HG03520 (cell line): ENCODE measurements around the gene ZNF506.
"Not testable (repeated sequence)": the region's sequence is repeated elsewhere in the genome, so short reads cannot be mapped to it uniquely, and the experiment has no call there.

ENCODE experiments used
- ATAC-seq: cut with Tn5 transposase; IDR thresholded peaks from one replicate; pipeline ENCODE4 v1.9.1; 2021; ENCODE audit warnings: mild to moderate bottlenecking, moderate library complexity; ENCODE audit not compliant: unreplicated experiment

Gene ZNF506

DNA sequence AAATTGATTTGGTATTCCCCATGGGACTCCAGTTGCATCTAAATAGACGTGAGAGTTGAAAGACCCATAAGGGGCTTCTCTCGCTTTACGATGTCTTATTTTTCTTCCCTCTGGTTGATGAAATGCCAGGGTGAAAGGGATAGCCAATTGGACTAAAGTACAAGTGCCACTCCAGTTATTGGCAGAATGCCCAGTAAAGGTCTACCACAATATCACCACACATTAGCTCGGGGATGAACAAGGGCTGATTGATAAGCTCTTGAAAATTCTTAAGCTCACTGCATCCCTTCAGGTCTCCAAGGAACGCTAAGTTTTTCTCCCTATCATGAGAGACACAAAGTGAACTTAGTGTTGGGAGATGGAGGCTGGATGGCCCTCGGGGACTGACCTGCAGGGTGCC lies 39.8 kb downstream of the ZNF506 start:
- ATAC-seq, result not testable (repeated sequence)

DNA sequence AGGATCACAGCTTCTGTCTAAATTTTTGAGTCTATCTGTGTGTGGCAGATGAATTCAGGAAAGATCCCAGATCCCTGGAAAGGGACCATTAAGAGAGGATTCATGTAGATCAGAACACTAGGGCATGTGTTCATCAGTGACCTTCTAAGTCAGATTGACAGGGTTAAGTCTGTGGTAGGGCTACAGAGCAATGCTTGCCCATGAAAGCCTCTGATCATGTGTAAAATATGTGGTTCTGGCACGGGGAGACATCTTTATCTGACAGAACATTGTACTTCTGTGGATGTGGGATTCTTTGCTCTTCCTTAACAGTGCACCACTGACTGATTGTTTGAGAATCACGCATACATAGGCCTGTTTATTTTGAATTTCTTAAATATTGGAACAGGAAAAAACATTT lies 42.9 kb downstream of the ZNF506 start:
- ATAC-seq, result no peak

DNA sequence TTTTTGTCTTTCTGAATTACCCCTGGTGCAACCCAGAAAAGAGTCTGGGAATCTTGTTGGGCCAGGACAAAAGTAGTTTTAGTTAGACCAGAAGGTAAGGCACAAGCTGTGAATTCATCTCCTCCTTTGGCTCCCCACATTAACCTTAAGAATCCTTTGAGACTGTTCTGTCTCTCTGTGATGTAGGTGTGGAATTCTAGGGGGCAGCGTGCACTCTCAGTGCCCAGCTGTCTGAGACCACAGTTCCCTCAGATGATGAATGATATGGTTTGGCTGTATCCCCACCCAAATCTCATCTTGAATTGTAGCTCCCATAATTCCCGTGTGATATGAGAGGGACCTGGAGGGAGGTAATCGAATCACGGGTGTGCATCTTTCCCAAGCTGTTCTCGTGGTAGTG lies 43.9 kb downstream of the ZNF506 start:
- no peak for ATAC-seq

DNA sequence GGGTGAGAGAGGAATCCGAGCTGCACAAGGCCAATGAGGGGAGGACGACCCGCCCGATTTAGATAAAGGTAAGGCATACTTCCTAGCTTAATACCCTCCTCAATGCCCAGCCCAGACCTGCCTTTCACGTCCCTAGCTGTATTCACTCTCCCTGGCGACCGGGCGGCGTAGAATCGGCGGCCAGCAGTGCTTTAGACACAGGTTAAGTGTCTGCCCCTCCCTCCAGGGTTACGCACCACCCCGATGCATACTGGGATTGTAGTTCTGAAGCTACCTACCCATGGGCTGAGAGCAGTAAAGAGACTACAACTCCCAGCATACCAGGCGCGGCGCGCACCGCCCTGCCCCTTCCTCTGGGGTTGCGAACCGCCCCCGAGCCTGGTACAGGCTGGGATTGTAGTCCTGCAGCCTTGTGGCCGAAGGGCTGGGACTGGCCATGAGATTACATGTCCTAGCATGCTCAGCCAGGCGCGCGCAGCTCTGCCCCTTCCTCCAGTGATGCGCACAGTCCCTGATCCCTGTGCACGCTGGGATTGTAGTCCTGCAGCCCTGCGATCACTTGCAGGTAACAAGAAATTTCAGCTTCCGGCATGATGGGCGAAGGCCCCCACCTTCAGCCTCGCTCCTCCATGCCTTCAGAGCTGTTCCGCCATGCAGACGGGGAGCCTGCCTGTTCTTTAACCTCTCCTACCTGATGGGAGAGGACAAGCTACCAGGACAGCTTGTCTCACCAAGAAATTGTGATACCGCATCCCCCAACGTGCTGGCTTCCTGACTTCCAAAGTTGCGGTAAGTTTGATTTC lies 45.1 kb downstream of the ZNF506 start:
- peak; percentile 95 for ATAC-seq

DNA sequence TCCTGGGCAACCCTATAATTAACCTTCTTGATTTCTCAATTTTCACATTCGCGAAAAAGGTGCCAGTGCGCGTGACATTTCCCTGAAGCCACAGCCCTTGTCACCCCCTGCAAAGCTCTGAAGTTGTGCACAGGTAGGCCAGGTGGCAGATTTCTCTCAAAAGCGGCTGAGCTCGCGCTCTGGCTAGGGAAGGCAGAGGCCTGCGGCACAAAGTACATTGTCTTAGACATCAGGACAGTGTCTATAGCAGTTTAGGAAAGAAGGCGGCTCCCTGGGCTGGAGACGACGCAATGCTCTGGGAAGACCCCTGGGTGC lies 45.7 kb downstream of the ZNF506 start:
- ATAC-seq, result peak; percentile 13

DNA sequence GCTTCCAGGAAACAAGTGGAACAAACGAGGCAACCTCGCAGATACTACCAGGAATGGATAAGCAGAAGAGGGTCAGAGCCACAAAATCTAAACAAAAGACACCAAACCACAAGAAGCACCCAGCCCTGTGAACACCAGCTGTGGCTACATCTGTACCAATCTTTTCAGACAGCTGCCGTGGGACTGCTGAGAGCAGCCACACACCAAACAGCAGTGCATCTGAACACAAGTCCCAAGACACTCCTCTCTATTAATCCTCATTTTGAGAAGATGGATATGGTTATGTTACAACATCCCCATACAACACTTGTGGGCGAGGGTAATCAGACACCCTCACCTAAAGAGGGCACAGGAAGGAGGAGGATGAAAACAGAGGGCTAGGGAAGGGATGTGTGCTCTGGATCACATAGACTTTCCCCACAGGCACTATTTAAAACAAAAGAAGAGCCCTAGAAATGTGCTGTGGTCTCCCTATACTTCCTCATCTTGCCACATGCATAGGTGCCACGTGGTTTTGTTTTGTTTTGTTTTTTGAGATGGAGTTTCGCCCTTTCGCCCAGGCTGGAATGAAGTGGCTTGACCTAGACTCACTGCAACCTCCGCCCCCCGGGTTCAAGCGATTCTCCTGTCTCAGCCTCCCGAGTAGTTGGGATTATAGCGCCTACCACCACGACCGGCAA lies 47.1 kb downstream of the ZNF506 start:
- no peak for ATAC-seq

DNA sequence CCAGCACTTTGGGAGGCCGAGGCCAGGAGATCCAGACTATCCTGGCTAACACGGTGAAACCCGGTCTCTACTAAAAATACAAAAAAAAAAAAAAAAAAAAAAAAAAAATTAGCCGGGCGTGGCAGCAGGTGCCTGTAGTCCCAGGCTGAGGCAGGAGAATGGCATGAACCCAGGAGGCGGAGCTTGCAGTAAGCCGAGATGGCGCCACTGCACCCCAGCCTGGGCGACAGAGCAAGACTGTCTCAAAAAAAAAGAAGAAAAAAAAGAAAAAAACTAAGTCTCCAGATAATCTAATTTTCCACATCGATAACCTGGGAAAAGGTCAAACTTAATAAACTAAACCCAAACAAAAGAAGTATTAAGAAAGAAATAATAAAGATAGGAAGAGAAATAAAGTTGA lies 49.6 kb downstream of the ZNF506 start:
- ATAC-seq, result not testable (repeated sequence)

DNA sequence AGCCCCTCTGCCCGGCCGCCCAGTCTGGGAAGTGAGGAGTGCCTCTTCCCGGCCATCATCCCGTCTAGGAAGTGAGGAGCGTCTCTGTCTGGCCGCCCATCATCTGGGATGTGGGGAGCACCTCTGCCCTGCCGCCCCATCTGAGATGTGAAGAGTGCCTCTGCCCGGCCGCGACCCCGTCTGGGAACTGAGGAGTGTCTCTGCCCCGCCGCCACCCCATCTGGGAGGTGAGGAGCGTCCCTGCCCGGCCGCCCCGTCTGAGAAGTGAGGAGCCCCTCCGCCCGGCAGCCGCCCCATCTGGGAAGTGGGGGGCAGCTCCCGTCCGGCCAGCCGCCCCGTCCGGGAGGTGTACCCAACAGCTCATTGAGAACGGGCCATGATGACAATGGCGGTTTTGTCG lies 51.6 kb downstream of the ZNF506 start:
- ATAC-seq, result not testable (repeated sequence)

DNA sequence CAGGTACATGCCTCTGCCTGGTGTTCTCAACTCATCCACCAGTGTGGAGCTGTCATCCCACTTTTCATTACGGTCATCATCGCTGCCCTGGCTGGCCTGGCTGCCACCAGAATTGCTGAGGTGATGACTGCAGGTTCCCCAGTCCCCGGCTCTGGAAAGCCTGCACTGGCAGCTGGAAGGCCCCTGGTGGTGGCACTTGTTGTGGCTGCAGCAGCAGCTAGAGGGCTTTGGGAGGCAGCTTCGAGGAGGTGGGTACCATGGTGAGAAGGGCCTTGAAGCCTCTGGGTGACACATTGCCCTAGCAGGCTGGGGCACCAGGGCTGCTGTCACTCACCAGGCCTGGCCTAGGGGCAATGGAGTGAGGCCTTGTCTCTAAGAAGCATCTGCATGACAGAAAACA lies 63.4 kb downstream of the ZNF506 start:
- no peak for ATAC-seq

DNA sequence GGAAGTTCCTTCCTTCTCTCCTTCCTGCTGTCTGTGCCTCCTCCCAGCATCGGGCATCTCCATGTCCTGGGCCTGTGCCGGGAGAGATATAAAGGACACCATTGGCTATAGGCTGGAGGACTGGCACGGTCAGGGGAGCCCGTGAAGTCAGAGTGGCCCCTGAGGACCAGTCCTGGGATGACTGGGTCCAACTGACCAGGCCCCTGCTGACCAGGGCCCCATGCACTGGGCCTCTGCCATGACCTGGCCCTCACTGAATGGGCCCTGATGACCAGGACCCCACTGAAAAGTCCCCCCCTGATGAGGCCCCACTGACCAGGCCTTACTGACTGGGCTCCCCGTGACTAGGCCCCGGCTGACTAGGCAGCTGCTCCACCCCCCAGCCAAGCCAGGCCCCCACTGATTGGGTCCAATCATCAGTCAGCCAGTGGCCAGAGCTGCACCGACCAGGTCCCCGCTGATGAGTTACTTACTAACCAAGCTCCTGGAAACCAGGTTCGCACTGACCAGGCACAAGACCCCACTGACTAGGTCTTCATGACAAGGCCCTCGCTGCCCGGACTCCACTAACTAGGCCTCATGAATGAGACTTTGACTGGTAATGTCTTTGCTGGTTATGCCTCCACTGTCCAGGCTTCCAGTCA lies 68.7 kb downstream of the ZNF506 start:
- no peak for ATAC-seq

DNA sequence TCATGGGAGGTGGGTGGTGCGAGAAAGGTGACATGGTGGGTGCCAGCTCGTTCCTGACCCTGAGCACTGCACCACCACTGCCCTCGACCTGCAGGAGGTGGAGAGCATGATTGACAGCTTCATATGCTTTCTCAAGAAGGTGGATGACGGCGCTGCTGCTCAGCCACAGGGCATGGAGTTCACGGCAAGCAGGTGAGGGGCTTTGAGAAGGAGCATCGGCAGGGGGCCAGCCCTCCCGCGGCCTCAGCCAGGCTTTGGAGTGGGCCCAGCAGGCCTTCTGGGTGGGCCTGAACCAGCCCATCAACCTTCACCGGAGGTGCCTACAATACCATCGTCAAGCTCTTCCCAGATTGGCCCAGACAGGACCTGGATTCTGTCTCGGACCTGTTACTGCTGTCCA lies 69.7 kb downstream of the ZNF506 start:
- no peak for ATAC-seq

DNA sequence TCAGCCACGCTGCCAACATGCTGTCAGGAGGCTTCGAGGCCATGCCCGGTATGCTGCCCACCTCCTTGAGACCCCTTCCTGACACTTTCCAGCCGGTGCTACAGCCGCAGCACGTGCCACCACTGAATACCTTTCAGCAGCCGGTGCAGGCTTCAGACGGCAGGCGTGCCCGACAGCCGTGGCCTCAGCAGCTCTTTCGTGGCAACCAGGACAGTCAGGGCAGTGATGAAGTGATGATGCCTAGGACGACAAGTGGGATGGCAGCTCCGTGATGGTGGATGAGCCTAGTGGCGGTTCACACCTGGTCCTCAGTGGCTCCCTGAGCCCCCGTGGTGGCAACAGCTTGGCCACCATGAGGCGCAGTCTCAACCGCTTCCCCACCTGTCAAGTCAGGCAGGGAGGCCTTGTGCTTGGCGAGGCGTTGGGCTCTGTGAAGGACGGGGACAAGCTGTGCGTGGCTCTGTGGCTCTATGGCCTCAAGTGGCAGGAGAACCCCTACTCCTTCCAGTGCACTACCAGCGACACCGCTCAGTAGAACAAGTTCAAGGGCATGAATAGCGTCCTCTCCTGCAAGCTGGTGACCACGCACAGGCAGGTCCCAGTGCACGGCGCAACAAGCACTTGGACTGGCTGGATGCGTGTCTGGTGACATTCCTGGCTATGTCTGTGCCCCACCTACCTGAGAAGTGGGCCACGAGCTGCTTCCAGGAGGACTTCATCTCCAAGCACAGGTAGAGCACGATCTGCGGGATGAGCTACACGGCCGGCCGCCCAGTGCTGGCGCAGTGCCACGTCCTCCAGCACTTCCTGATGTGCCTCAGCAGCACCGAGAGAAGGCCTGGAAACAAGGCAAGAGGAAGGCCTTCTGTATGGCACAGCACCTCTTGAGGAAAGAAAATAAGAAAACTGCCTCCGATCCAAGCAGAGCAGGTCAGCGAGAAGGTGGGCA lies 70.4 kb downstream of the ZNF506 start:
- ATAC-seq, result no peak

DNA sequence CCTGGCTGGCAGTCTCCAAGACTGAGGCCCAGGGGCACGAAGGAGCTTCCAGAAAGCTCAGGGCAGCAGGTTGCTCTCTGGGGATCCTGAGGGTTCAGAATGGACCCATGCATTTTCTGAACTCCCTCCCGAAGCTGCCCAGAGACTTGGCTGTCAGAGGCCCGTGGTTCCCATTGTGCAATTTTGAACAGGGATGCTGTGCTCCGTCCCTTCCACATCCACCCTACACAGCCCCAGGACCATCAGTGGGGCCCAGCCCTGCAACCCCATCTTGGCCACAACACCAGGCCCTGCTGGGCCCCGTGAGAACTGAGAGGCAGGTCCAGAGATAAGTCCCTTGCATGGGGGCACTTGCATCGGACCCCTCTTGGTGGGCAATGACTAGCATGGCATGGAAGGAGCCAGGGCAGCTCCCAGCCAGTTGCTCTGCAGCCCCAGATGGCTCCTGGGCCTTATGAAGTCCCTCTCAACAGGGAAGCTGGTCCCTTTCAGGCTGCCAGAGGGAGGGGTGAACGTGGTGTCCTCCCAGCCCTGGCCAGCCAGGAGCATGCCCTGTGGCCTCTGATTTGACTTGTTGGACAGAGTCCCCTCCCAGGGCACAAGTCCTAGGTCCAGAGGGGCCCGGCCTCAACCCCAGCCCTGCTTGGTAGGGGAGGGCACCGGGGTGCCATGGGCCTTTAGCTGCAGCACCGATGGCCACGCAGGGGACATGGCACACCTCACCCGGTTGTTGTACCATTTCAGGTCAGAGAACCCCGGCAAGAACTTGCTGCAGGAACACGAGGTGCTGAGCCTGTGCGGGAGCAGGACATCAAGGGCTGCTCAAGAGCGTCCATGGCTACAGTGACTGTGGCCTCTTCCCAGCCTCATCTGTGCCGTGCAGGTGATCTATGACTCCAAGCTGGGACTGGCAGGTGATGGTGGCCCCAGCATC lies 71.4 kb downstream of the ZNF506 start:
- no peak for ATAC-seq

DNA sequence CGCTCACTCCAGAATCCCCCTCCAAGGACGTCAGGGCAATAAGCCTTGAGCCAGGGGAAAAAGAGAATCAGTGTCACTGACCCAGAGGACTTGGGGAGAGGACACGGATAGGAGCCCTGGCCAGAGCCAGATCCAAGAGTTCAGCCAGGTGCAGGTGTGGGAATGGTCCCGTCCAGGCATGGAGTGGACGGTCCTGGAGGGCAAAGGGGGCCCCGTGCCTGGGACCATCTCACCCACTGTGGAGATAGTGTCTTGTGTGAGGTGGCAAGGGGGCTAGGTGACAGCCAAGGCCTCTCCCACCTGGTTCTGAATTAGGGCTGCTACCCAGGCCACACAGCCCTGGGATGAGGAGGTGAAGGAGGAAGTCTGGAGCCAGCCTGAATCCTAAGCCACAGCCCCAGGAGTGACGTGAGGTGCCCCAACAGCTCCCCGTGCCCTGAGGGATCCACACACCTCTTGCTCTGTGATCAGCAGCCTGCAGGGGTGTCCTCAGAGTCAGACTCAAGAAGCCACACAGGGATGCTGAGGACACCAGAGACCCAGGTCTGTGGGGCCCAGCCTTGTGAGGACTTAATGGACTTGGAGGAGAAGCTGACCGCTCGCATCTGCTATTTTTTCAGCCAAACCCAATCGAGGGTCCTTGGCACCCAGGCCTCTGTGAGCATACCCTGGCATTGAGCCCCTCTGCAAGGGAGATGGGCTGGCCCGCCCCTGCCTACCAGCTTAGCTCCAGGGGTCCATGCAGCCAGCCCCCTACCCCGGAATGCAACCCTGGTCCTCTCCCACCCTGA lies 72.2 kb downstream of the ZNF506 start:
- ATAC-seq, result no peak

DNA sequence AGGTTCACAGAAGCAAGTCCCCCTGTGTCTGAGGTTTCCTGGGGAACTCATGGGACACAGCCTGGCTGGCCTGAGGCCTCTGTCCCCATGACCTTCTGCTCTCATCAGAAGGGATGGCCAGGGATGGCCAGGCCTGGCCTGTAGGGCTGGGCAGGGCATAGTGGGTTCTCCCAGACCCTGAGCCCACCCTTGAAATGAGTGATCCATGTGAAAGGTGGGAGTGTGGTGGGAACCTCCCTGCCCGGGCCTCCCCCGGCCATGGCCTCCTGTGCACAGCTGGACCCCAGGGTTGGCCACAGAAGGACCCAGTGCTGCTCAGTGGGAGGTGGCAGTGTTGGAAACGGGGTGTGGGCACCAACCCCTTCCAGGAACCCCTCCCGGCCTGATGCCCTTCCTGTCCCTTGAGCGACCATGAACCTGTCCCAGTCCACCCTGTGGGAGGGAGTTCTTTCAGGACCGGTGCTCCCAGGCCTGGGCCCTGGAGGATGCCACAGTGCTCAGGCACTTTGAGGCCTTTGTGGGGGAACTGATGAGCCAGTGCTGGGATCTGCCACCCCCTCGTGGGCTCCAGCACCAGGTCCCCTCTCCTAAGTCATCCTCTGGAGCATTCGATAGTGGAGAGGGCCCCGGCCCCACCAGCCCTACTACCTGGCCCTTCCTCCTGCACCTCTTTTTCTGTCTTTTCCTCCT lies 73.2 kb downstream of the ZNF506 start:
- ATAC-seq, result no peak

DNA sequence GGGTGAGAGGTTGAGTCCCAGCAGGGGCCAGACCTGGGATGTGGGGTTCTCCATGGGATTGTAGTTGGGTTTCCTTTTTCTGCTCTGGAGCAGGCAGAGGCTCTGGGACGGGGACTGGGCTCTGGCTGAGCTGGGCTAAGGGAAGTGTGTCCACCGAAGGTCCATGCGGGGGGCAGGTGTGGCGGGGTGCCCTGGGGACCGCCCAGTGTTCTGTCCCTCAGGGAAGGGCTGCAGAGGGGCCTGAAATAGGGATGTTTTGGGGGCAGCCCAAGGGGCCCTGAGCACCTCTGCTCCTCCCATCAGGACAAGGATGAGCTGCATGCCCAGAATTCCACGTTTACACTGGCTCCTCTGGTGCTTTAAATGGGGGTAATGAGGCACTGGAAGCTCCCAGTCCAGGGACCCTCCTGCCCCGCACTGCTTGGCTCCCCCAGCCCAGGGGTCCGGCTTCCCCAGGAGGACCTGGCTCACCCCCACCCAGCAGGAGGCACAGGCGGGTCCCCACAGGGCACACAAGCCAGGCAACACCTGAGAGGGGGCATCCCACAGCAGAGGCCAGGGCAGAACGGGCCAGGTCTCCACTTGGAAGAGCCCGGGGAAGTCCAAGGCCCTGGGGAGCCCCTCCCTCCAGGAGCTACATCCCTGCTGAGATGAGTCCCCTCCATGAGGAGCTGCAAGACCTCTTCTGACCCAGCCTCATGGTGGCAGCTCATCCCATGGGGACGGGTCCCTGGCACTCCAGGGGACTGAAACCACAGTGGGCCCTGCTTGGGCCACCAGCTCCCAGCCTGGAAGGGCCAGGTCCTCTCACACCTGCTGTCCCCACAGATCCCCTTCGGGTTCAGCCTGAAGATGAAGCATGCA lies 74.0 kb downstream of the ZNF506 start:
- ATAC-seq, result no peak

DNA sequence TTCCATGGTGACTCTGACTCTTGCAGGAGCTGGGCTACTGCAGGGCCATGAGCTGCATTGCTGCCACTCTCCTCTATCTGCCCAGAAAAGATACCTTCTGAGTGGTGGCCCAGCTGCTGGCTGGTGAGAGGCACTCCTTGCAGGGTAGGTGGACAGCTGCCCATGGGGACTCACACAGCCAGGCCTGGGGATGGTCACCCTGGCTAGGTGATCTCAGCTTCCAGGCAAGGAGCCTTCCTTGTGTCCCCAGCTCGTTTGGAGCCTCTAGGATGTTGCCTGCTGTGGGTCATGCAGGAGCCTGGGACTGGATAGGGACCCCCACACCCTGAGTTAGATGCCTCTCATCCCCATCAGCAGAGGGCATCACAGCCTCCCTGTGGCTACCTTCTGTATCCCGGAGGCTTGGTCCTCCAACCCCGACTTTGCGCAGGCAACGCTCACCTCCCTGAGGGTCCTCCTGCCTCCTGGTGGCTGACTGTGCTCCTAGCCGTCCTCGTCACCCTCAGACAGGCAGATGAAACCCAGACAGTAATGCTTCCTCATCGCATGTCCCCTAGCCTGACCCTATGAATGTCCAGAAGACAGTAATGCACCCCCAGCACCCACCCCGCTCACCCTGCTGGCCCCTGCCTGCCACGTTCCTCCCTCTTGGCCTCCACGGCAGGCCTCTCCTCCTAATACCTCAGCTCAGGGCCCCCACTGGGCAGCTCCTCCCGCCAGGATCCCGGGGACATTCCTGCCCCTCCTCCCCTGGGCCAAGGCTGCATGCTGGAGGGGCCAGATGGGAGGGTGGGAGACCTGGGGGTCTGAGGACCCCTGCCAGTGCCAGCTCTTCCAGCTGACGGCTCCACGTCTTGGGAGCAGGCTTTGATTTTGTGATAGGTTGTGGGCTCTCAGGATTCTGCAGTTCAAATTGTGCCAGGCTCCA lies 75.0 kb downstream of the ZNF506 start:
- ATAC-seq, result no peak
